Esophagus muscularis mucosa (tissue), 4 donors: Measurements from ENCODE around the gene ZNF644. TPM values are rescaled to one million over a fixed set of nuclear protein-coding genes. Genes with fewer than 3 reads are reported as not detected.

ENCODE experiments used
- DNase-seq: peaks from one replicate; pipeline ENCODE4 v3.0.0-alpha.2; 2017; ENCODE audit errors: extremely low spot score
- H3K27ac ChIP-seq, 4 donors: fragments of 200-600 bp; sonication (generic); replicated peaks in 1 of 4; 1 replicate in 3 of 4; 2 replicates in 1 of 4; pipeline ENCODE4 v1.5.1; 2016 to 2019; ENCODE audit warnings: mild to moderate bottlenecking in 1 of 4
- H3K27me3 ChIP-seq, 4 donors: fragments of 200-600 bp; sonication (generic); one replicate each; pipeline versions ENCODE4 v1.5.1 to v1.6.0; 2016 to 2019
- H3K36me3 ChIP-seq, 4 donors: fragments of 200-600 bp; sonication (generic); one replicate each; pipeline ENCODE4 v1.5.1; 2016 to 2019
- H3K4me1 ChIP-seq, 4 donors: fragments of 200-600 bp; sonication (generic); one replicate each; pipeline ENCODE4 v1.5.1; 2016 to 2019
- H3K4me3 ChIP-seq, 4 donors: fragments of 200-600 bp; sonication (generic); 1 replicate in 2 of 4; 2 replicates in 2 of 4; pipeline ENCODE4 v1.5.1; 2016 to 2019; ENCODE audit warnings: mild to moderate bottlenecking in 4 of 4, moderate library complexity in 1 of 4
- H3K9me3 ChIP-seq, 4 donors: fragments of 200-600 bp; sonication (generic); 1 replicate in 3 of 4; 2 replicates in 1 of 4; pipeline ENCODE4 v1.5.1; 2016 to 2019
- CTCF ChIP-seq, 3 experiments: fragments of 200-600 bp in 2 of 3; fragments of 450-650 bp in 1 of 3; sonication (generic) in 2 of 3; IDR thresholded peaks; one replicate each; pipeline ENCODE4 v1.5.1; 2017 to 2019; ENCODE audit warnings: antibody characterized with exemption in 3 of 3, mild to moderate bottlenecking in 2 of 3, moderate library complexity in 1 of 3
- EP300 ChIP-seq: sonication (generic); formaldehyde crosslinking; IDR thresholded peaks from one replicate; pipeline ENCODE4 v1.6.1; 2017; ENCODE audit warnings: antibody characterized with exemption
- POLR2A ChIP-seq: fragments of 450-650 bp; IDR thresholded peaks from one replicate; pipeline ENCODE4 v1.6.1; 2017; ENCODE audit warnings: antibody characterized with exemption, moderate library complexity, mild to moderate bottlenecking, low read depth
- POLR2AphosphoS5 ChIP-seq, 2 donors: sonication (generic); formaldehyde crosslinking; IDR thresholded peaks; one replicate each; pipeline ENCODE4 v1.6.1; 2017; ENCODE audit warnings: antibody characterized with exemption in 2 of 2
- WGBS: methylation state at CpG from one replicate; pipeline ENCODE4 v1.1.5; 2018; 5-methylcytosine and 5-hydroxymethylcytosine counted together
- intact Hi-C: fragments of 100-400 bp; cut with DNase I; formaldehyde crosslinking; loops from one replicate; pipeline ENCODE4 v1.15.1; 2023
- total RNA-seq, 4 donors: library from RNA; depleted of rRNA; stranded (reverse); fragments of >200 nt; gene quantifications; one replicate each; pipeline versions ENCODE4 v1.1.0 to v1.2.1, GENCODE V29; 2016

ZNF644 gene
- total RNA-seq, 4 donors from 2014 or later = 44.8 to 64.8 (median 45.2) TPM

- peaks cover 8 to 29% (median 18%) of the 10 kb centered on the region in 4 donors for H3K4me1 ChIP-seq
- 81% methylated on average over 1 of the region's 1 CpG for WGBS
- DNase-seq = no peak
- H3K36me3 ChIP-seq = no peaks in the 10 kb centered on the region
- TF ChIP-seq POLR2A = no peak
- no peak for TF ChIP-seq POLR2AphosphoS5 (IDR thresholded peaks at IDR 0.05)
- TF ChIP-seq EP300 = no peak
- no peak for TF ChIP-seq CTCF (IDR thresholded peaks at IDR 0.05)
- intact Hi-C loops = no loop called here
- no peak overlapping the region for H3K4me3 ChIP-seq
- H3K9me3 ChIP-seq = no peaks in the 10 kb centered on the region
- H3K27ac ChIP-seq = no peak overlapping the region
- no peaks in the 10 kb centered on the region for H3K27me3 ChIP-seq
Observed at GRCh38 chr1:90946630-90947029, 75.2 kb downstream of the ZNF644 start.

GRCh38 chr1:90945287-90945686 lies 76.5 kb downstream of the ZNF644 start:
- H3K27me3 ChIP-seq = no peaks in the 10 kb centered on the region
- intact Hi-C loops = no loop called here
- no peak for TF ChIP-seq POLR2A
- TF ChIP-seq POLR2AphosphoS5 (IDR thresholded peaks at IDR 0.05) = no peak
- TF ChIP-seq EP300 = no peak
- no peak for TF ChIP-seq CTCF (IDR thresholded peaks at IDR 0.05)
- peaks cover 3 to 19% (median 14%) of the 10 kb centered on the region in 4 donors for H3K4me1 ChIP-seq
- no peak for DNase-seq
- no peak overlapping the region for H3K4me3 ChIP-seq
- H3K36me3 ChIP-seq = peaks cover 0 to 8% (median 4%) of the 10 kb centered on the region in 4 donors
- H3K9me3 ChIP-seq = no peaks in the 10 kb centered on the region
- H3K27ac ChIP-seq = no peak overlapping the region

GRCh38 chr1:90943966-90944365 lies 77.9 kb downstream of the ZNF644 start:
- DNase-seq = no peak
- intact Hi-C loops = no loop called here
- Histone ChIP-seq H3K27ac (no peak overlapping the region), H3K4me1 (peaks cover 3 to 19% (median 14%) of the 10 kb centered on the region in 4 donors), H3K9me3 (no peaks in the 10 kb centered on the region), H3K36me3 (peaks cover 0 to 21% (median 14%) of the 10 kb centered on the region in 4 donors), H3K4me3 (no peak overlapping the region), H3K27me3 (no peaks in the 10 kb centered on the region)
- TF ChIP-seq EP300 (no peak), CTCF (IDR thresholded peaks at IDR 0.05) (no peak), POLR2A (no peak), POLR2AphosphoS5 (IDR thresholded peaks at IDR 0.05) (no peak)
- WGBS = 95% methylated on average over 4 of the region's 4 CpGs

GRCh38 chr1:90940746-90941145 lies 81.1 kb downstream of the ZNF644 start:
- Histone ChIP-seq H3K4me3 (no peak overlapping the region), H3K27me3 (no peaks in the 10 kb centered on the region), H3K27ac (no peak overlapping the region), H3K9me3 (no peaks in the 10 kb centered on the region), H3K36me3 (peaks cover 0 to 24% (median 14%) of the 10 kb centered on the region in 4 donors), H3K4me1 (peaks cover 3 to 11% (median 8%) of the 10 kb centered on the region in 4 donors)
- DNase-seq = no peak
- 81% methylated on average over 2 of the region's 2 CpGs for WGBS
- intact Hi-C loops = no loop called here
- no peak for TF ChIP-seq CTCF (IDR thresholded peaks at IDR 0.05)
- TF ChIP-seq EP300 = no peak
- no peak for TF ChIP-seq POLR2A
- TF ChIP-seq POLR2AphosphoS5 (IDR thresholded peaks at IDR 0.05) = no peak

GRCh38 chr1:90936731-90937130 lies 85.1 kb downstream of the ZNF644 start:
- no peak overlapping the region for H3K4me3 ChIP-seq
- no peak overlapping the region for H3K27ac ChIP-seq
- peaks cover 0 to 6% (median 4%) of the 10 kb centered on the region in 4 donors for H3K4me1 ChIP-seq
- H3K36me3 ChIP-seq = peaks cover 0 to 24% (median 14%) of the 10 kb centered on the region in 4 donors
- TF ChIP-seq POLR2A = no peak
- no peak for TF ChIP-seq EP300
- no peak for TF ChIP-seq CTCF (IDR thresholded peaks at IDR 0.05)
- no peak for TF ChIP-seq POLR2AphosphoS5 (IDR thresholded peaks at IDR 0.05)
- H3K27me3 ChIP-seq = no peaks in the 10 kb centered on the region
- DNase-seq = no peak
- intact Hi-C loops = no loop called here
- H3K9me3 ChIP-seq = no peaks in the 10 kb centered on the region
- WGBS = 95% methylated on average over 1 of the region's 1 CpG
